ENCODE results near the gene QRFP. TPM values are rescaled to one million over a fixed set of nuclear protein-coding genes. Genes with fewer than 3 reads are reported as not detected.

QRFP gene
- polyA plus RNA-seq, 1 of the 3 experiments (the other 2 are of a cell fraction) = not detected

DNA sequence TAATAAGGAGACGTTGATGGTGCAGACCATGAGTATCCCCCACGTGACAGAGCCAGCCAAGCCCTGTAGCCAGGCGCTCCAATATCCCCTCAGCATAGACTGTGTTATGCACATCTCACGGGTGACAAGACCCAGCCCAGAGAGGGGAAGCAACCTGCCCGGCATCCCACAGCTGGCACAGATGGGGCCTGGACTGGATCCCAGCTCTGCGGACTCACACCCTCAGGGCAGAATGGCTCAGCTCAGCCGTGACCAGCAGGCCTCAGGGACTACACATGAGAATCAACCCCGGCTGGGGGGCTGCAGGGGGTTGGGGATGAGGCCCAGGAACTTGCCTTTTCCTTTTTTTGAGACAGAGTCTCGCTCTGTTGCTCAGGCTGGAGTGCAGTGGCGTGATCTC, 30.7 kb upstream of the QRFP start:
- H3K9me2 ChIP-seq = no peaks in the 10 kb centered on the region
- no peaks in the 10 kb centered on the region for H3K36me3 ChIP-seq (replicated peaks in 1 of 2; ENCODE audit: control insufficient read depth in 1 of 2, insufficient read depth in 2 of 2, low read length in 1 of 2)
- H2AFZ ChIP-seq (ENCODE audit: low read depth) = no peak overlapping the region
- H3K4me2 ChIP-seq = no peak overlapping the region
- no peak overlapping the region for H3K9ac ChIP-seq
- no peak for DNase-seq
- no peaks in the 10 kb centered on the region for H3K79me2 ChIP-seq (ENCODE audit: insufficient read depth)
- H3K9me3 ChIP-seq = no peaks in the 10 kb centered on the region
- CTCF ChIA-PET = interaction anchor here (1.5 to 3.0 kb wide), 8 partner anchors 9 to 120 kb away, joined by 4 to 10 read pairs (median 7); no protein-coding TSS in a partner anchor
- no peak overlapping the region for H3K4me3 ChIP-seq (ENCODE audit: low read depth in 2 of 2, low read length in 1 of 2)
- POLR2A ChIA-PET = no interaction called here
- H3K27me3 ChIP-seq (ENCODE audit: insufficient read depth) = no peaks in the 10 kb centered on the region; the same call in 1 of the 2 replicates
- peaks cover under 1% of the 10 kb centered on the region for H3F3A ChIP-seq (replicated peaks; ENCODE audit: insufficient read depth)
- TF ChIP-seq YY1 (IDR thresholded peaks at IDR 0.05; ENCODE audit: low read depth) = no peak
- no peak for TF ChIP-seq NRF1 (IDR thresholded peaks at IDR 0.05; ENCODE audit: low read depth, low read length)
- TF ChIP-seq FOXM1 (IDR thresholded peaks at IDR 0.05; ENCODE audit: low read depth) = no peak
- TF ChIP-seq RXRA (IDR thresholded peaks at IDR 0.05; ENCODE audit: borderline replicate concordance, low read depth) = no peak
- TF ChIP-seq, protein P1, sequence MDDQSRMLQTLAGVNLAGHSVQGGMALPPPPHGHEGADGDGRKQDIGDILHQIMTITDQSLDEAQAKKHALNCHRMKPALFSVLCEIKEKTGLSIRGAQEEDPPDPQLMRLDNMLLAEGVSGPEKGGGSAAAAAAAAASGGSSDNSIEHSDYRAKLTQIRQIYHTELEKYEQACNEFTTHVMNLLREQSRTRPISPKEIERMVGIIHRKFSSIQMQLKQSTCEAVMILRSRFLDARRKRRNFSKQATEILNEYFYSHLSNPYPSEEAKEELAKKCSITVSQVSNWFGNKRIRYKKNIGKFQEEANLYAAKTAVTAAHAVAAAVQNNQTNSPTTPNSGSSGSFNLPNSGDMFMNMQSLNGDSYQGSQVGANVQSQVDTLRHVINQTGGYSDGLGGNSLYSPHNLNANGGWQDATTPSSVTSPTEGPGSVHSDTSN (IDR thresholded peaks at IDR 0.05) = no peak
- TF ChIP-seq TAF1 (IDR thresholded peaks at IDR 0.05; ENCODE audit: borderline replicate concordance, low read depth, low read length) = no peak
- TF ChIP-seq, protein P2, sequence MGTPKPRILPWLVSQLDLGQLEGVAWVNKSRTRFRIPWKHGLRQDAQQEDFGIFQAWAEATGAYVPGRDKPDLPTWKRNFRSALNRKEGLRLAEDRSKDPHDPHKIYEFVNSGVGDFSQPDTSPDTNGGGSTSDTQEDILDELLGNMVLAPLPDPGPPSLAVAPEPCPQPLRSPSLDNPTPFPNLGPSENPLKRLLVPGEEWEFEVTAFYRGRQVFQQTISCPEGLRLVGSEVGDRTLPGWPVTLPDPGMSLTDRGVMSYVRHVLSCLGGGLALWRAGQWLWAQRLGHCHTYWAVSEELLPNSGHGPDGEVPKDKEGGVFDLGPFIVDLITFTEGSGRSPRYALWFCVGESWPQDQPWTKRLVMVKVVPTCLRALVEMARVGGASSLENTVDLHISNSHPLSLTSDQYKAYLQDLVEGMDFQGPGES (IDR thresholded peaks at IDR 0.05; ENCODE audit: low read depth, low read length) = no peak
- H3K27ac ChIP-seq (ENCODE audit: low read depth in 2 of 2, low read length in 1 of 2) = peak overlapping the region in 1 of 2 experiments; percentile 71; a peak in 1 of 4 replicates
- no peaks in the 10 kb centered on the region for H4K20me1 ChIP-seq (ENCODE audit: insufficient read depth)
- H3K4me1 ChIP-seq (ENCODE audit: control insufficient read depth in 1 of 2, insufficient read depth in 2 of 2, low read depth in 1 of 2, low read length in 1 of 2) = peaks cover 11 to 12% of the 10 kb centered on the region in 2 experiments; a peak in 3 of 4 replicates
- WGBS (ENCODE audit: low lambda C conversion rate) = 93% methylated on average over 7 of the region's 10 CpGs

DNA sequence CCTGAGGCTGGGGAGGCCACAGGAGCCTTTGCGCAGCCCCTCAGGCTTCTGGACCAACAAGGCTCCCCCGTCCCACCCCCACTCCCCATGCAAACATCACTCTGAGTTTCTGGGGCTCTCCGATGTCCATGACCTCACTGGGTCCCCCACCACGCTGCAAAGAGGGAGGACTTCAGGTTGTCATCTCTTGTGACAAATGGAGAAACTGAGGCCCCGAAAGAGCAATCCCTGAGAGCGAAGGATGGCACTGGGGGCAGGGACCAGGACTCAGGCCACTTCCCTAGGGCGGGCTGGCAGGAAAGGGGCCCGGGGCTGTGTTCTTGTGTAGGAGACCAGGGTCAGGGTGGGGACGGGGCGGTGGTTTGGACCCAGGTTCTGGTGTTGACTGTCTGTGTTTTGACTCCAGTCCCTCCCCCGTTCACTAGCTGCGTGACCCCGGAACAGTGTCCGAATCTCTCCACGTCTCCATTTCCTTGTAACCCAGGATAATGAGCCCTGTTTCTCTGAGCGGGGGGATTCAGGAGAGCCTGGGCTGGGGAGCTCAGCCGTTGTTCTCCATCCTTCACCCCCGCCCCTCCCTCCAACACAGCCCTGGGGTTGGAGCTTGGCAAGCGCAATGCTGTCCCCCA, 28.6 kb upstream of the QRFP start:
- H3K4me3 ChIP-seq (ENCODE audit: low read depth in 2 of 2, low read length in 1 of 2) = no peak overlapping the region
- no peaks in the 10 kb centered on the region for H3K9me3 ChIP-seq
- H2AFZ ChIP-seq (ENCODE audit: low read depth) = no peak overlapping the region
- no peak overlapping the region for H3K4me2 ChIP-seq
- no peaks in the 10 kb centered on the region for H3K36me3 ChIP-seq (replicated peaks in 1 of 2; ENCODE audit: control insufficient read depth in 1 of 2, insufficient read depth in 2 of 2, low read length in 1 of 2)
- no peaks in the 10 kb centered on the region for H3K79me2 ChIP-seq (ENCODE audit: insufficient read depth)
- H4K20me1 ChIP-seq (ENCODE audit: insufficient read depth) = no peaks in the 10 kb centered on the region
- ChIA-PET POLR2A (no interaction called here), CTCF (interaction anchor here (0.9 to 1.3 kb wide), 3 partner anchors 16 to 121 kb away, joined by 3 to 4 read pairs (median 3); no protein-coding TSS in a partner anchor)
- H3K27me3 ChIP-seq (ENCODE audit: insufficient read depth) = no peaks in the 10 kb centered on the region; the same call in 1 of the 2 replicates
- no peaks in the 10 kb centered on the region for H3K9me2 ChIP-seq
- DNase-seq = no peak
- no peak overlapping the region for H3K9ac ChIP-seq
- H3F3A ChIP-seq (replicated peaks; ENCODE audit: insufficient read depth) = no peaks in the 10 kb centered on the region
- H3K27ac ChIP-seq (ENCODE audit: low read depth in 2 of 2, low read length in 1 of 2) = no peak overlapping the region
- 88% methylated on average over 18 of the region's 19 CpGs for WGBS (ENCODE audit: low lambda C conversion rate)
- peaks cover 11 to 12% of the 10 kb centered on the region in 2 experiments; a peak in 3 of 4 replicates for H3K4me1 ChIP-seq (ENCODE audit: control insufficient read depth in 1 of 2, insufficient read depth in 2 of 2, low read depth in 1 of 2, low read length in 1 of 2)
- TF ChIP-seq FOXM1 (IDR thresholded peaks at IDR 0.05; ENCODE audit: low read depth) (no peak), EZH2phosphoT487 (IDR thresholded peaks at IDR 0.05; ENCODE audit: borderline replicate concordance, low read depth) (no peak), SIN3A (IDR thresholded peaks at IDR 0.05; ENCODE audit: borderline replicate concordance, low read depth, low read length) (no peak), FOXJ3 (CRISPR knock-in tag; IDR thresholded peaks at IDR 0.05) (no peak), ELF1 (IDR thresholded peaks at IDR 0.05) (no peak), RCOR1 (IDR thresholded peaks at IDR 0.05; ENCODE audit: low read length) (no peak), FOSL2 (IDR thresholded peaks at IDR 0.05; ENCODE audit: borderline replicate concordance, low read depth) (no peak), RFX5 (IDR thresholded peaks at IDR 0.05; ENCODE audit: low read length) (no peak), RXRA (IDR thresholded peaks at IDR 0.05; ENCODE audit: borderline replicate concordance, low read depth) (no peak), YY1 (IDR thresholded peaks at IDR 0.05; ENCODE audit: low read depth) (no peak), MXI1 (IDR thresholded peaks at IDR 0.05; ENCODE audit: low read depth, low read length) (no peak), CHD2 (IDR thresholded peaks at IDR 0.05; ENCODE audit: low read length, partially characterized antibody) (no peak), TAF1 (IDR thresholded peaks at IDR 0.05; ENCODE audit: borderline replicate concordance, low read depth, low read length) (no peak), TCF12 (IDR thresholded peaks at IDR 0.05) (no peak)
- TF ChIP-seq, protein P3, sequence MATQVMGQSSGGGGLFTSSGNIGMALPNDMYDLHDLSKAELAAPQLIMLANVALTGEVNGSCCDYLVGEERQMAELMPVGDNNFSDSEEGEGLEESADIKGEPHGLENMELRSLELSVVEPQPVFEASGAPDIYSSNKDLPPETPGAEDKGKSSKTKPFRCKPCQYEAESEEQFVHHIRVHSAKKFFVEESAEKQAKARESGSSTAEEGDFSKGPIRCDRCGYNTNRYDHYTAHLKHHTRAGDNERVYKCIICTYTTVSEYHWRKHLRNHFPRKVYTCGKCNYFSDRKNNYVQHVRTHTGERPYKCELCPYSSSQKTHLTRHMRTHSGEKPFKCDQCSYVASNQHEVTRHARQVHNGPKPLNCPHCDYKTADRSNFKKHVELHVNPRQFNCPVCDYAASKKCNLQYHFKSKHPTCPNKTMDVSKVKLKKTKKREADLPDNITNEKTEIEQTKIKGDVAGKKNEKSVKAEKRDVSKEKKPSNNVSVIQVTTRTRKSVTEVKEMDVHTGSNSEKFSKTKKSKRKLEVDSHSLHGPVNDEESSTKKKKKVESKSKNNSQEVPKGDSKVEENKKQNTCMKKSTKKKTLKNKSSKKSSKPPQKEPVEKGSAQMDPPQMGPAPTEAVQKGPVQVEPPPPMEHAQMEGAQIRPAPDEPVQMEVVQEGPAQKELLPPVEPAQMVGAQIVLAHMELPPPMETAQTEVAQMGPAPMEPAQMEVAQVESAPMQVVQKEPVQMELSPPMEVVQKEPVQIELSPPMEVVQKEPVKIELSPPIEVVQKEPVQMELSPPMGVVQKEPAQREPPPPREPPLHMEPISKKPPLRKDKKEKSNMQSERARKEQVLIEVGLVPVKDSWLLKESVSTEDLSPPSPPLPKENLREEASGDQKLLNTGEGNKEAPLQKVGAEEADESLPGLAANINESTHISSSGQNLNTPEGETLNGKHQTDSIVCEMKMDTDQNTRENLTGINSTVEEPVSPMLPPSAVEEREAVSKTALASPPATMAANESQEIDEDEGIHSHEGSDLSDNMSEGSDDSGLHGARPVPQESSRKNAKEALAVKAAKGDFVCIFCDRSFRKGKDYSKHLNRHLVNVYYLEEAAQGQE (IDR thresholded peaks at IDR 0.05; ENCODE audit: low read depth, low read length) = no peak
- TF ChIP-seq, protein P4, sequence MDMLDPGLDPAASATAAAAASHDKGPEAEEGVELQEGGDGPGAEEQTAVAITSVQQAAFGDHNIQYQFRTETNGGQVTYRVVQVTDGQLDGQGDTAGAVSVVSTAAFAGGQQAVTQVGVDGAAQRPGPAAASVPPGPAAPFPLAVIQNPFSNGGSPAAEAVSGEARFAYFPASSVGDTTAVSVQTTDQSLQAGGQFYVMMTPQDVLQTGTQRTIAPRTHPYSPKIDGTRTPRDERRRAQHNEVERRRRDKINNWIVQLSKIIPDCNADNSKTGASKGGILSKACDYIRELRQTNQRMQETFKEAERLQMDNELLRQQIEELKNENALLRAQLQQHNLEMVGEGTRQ (IDR thresholded peaks at IDR 0.05; ENCODE audit: borderline replicate concordance, low read depth, low read length) = no peak

Measured in SK-N-SH (cell line).